HCT116 (cell line): ENCODE results near the gene PACSIN2. TPM values are rescaled to one million over a fixed set of nuclear protein-coding genes. Genes with fewer than 3 reads are reported as not detected.

Source experiments
- ATAC-seq: fragments of 200-7000 bp; cut with Tn5 transposase; 2 replicates; pipeline ENCODE4 v1.9.1; 2020; ENCODE audit warnings: mild to moderate bottlenecking, moderate library complexity
- BruUV-seq: library from RNA; stranded (reverse); fragments of 400-500 nt; replicated peaks from 2 replicates; lab custom pipeline; 2021; lab: Mats Ljungman, UMichigan
- CTCF ChIA-PET: fragments of 300-600 bp; sonication (Branson Sonifier 250); formaldehyde crosslinking; loops from one replicate; lab custom pipeline; 2021; ENCODE audit warnings: antibody characterized with exemption; lab: Charles Lee
- POLR2A ChIA-PET: fragments of 300-600, 350-600 bp; sonication (Branson Sonifier 250); formaldehyde crosslinking; loops from one replicate; lab custom pipeline; 2021; ENCODE audit warnings: antibody characterized with exemption; lab: Charles Lee
- RAD21 ChIA-PET, 2 experiments: fragments of 300-600 bp; sonication (Branson Sonifier 250); formaldehyde crosslinking; loops; one replicate each; lab custom pipeline; 2023; ENCODE audit warnings: low total read pairs in 2 of 2; ENCODE audit not compliant: uncharacterized antibody in 2 of 2, unreplicated experiment in 2 of 2, low non-redundant PET in 1 of 2; lab: Charles Lee
- DNase-seq: peaks from one replicate; pipeline ENCODE4 v3.0.0-alpha.2; 2010; ENCODE audit warnings: low read depth, low spot score
- H2AFZ ChIP-seq: fragments of 200-600 bp; shearing (Covaris generic), sonication (generic); 2 replicates; pipeline ENCODE4 v1.6.1; 2017; ENCODE audit warnings: low read depth, mixed run types, mixed read lengths, antibody characterized with exemption, low read length; ENCODE audit not compliant: poor library complexity, severe bottlenecking
- H3K27ac ChIP-seq: 2 replicates; pipeline ENCODE4 v1.5.1; 2012; ENCODE audit warnings: low read depth, low read length
- H3K27me3 ChIP-seq: fragments of 200-600 bp; sonication (generic); 2 replicates; pipeline ENCODE4 v1.6.1; 2016; ENCODE audit warnings: mixed run types, low read length, mixed read lengths; ENCODE audit not compliant: insufficient read depth
- H3K36me3 ChIP-seq, 2 experiments: fragments of 200-500 bp in 1 of 2; fragments of 200-600 bp in 1 of 2; sonication (Bioruptor generic) in 1 of 2; sonication (generic) in 1 of 2; 2 replicates each; pipeline versions ENCODE4 v1.5.1 to v1.6.1; 2014 to 2016; ENCODE audit warnings: low read length in 2 of 2, inconsistent platforms in 1 of 2, mixed read lengths in 1 of 2, mixed run types in 1 of 2; ENCODE audit not compliant: insufficient read depth in 2 of 2, control insufficient read depth in 1 of 2
- H3K4me1 ChIP-seq, 2 experiments: fragments of 200-600 bp in 1 of 2; sonication (generic) in 1 of 2; 2 replicates each; pipeline versions ENCODE4 v1.5.1 to v1.6.1; 2012 to 2017; ENCODE audit warnings: low read length in 2 of 2, inconsistent platforms in 1 of 2, mild to moderate bottlenecking in 1 of 2, mixed read lengths in 1 of 2, mixed run types in 1 of 2, moderate library complexity in 1 of 2; ENCODE audit not compliant: insufficient read depth in 2 of 2, control insufficient read depth in 1 of 2
- H3K4me2 ChIP-seq: fragments of 200-600 bp; sonication (generic); 2 replicates; pipeline ENCODE4 v1.6.1; 2017; ENCODE audit warnings: mixed run types, low read length, mixed read lengths
- H3K4me3 ChIP-seq, 2 experiments: fragments of 200-600 bp in 1 of 2; sonication (generic) in 1 of 2; replicated peaks in 1 of 2; 2 replicates each; pipeline ENCODE4 v1.5.1; 2011 to 2016; ENCODE audit warnings: low read length in 2 of 2, control low read depth in 1 of 2, low read depth in 1 of 2, mild to moderate bottlenecking in 1 of 2, mixed read lengths in 1 of 2, mixed run types in 1 of 2
- H3K79me2 ChIP-seq: fragments of 200-600 bp; sonication (generic); 2 replicates; pipeline ENCODE4 v1.6.1; 2017; ENCODE audit warnings: mild to moderate bottlenecking, mixed run types, low read length, moderate library complexity, mixed read lengths; ENCODE audit not compliant: insufficient read depth
- H3K9ac ChIP-seq: fragments of 200-600 bp; sonication (generic); 2 replicates; pipeline ENCODE4 v1.6.1; 2016; ENCODE audit warnings: low read length, mixed read lengths
- H3K9me2 ChIP-seq: fragments of 200-600 bp; sonication (generic), shearing (Covaris generic); 2 replicates; pipeline ENCODE4 v1.6.1; 2017; ENCODE audit warnings: mixed run types, mild to moderate bottlenecking, moderate library complexity; ENCODE audit not compliant: insufficient read depth
- H3K9me3 ChIP-seq, 2 experiments: fragments of 200-500 bp in 1 of 2; fragments of 200-600 bp in 1 of 2; sonication (Bioruptor generic) in 1 of 2; sonication (generic) in 1 of 2; 2 replicates each; pipeline ENCODE4 v1.6.1; 2014 to 2017; ENCODE audit warnings: low read length in 2 of 2, mixed read lengths in 2 of 2, inconsistent platforms in 1 of 2, low read depth in 1 of 2, mild to moderate bottlenecking in 1 of 2, mixed run types in 1 of 2, moderate library complexity in 1 of 2; ENCODE audit not compliant: control insufficient read depth in 1 of 2, insufficient read depth in 1 of 2
- H4K20me1 ChIP-seq: fragments of 200-600 bp; sonication (generic), shearing (Covaris generic); 2 replicates; pipeline ENCODE4 v1.6.1; 2017; ENCODE audit warnings: mixed run types, mild to moderate bottlenecking, moderate library complexity; ENCODE audit not compliant: insufficient read depth
- CBX3 ChIP-seq: IDR thresholded peaks from 2 replicates; pipeline ENCODE4 v1.6.1; 2012; ENCODE audit warnings: low read depth
- ELF1 ChIP-seq: IDR thresholded peaks from 2 replicates; pipeline ENCODE4 v1.6.1; 2012; ENCODE audit warnings: low read depth, borderline replicate concordance
- JUND ChIP-seq: IDR thresholded peaks from 2 replicates; pipeline ENCODE4 v1.6.1; 2012
- POLR2AphosphoS5 ChIP-seq: IDR thresholded peaks from 2 replicates; pipeline ENCODE4 v1.6.1; 2011; ENCODE audit warnings: mild to moderate bottlenecking, low read depth, low read length, moderate library complexity
- SIN3A ChIP-seq: IDR thresholded peaks from 2 replicates; pipeline ENCODE4 v1.6.1; 2012; ENCODE audit warnings: low read depth
- intact Hi-C: fragments of 100-400 bp; cut with micrococcal nuclease; formaldehyde crosslinking; loops from 2 replicates; pipeline ENCODE4 v1.10.0; 2022
- total RNA-seq: library from RNA; stranded (reverse); gene quantifications from one replicate; pipeline ENCODE4 v1.2.1, GENCODE V29; 2021; ENCODE audit not compliant: unreplicated experiment

PACSIN2 gene
- total RNA-seq, 1 experiment from 2014 or later, result 48.2 TPM

DNA sequence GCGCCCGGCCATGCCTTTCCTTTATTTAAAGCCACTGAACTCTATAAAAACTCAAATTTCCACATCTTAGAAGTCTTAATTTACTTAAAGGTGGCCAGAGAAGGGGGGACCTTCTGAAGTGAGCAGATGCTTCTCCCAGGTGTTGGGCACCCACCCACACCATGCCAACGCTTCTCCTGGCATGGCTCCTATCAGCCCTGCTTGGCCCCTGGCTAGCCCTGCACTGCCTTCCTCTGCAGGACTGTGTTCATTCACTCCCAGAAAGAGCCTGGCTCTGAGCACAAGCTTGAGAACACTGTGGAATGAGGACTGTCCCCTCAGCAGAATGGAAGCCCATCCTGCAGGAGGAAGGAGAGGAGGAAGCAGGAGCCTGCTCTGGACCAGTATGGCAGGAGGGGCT is 123.3 kb downstream of the PACSIN2 start:
- Histone ChIP-seq H3K79me2 (0 out of 2 replicates have a peak, but pooled peaks cover 5% of the 10 kb centered on the region), H3K9me3 (no peaks in the 10 kb centered on the region), H3K27me3 (no peaks in the 10 kb centered on the region), H3K9ac (no peak overlapping the region), H2AFZ (no peak overlapping the region), H3K9me2 (no peaks in the 10 kb centered on the region), H4K20me1 (no peaks in the 10 kb centered on the region), H3K4me3 (no peak overlapping the region), H3K4me2 (no peak overlapping the region), H3K36me3 (peaks cover 0 to 10% of the 10 kb centered on the region in 2 experiments; a peak in 2 of 4 replicates), H3K27ac (no peak overlapping the region), H3K4me1 (no peaks in the 10 kb centered on the region; a peak in 1 of 4 replicates)
- no peak for ATAC-seq
- TF ChIP-seq SIN3A (no peak), POLR2AphosphoS5 (no peak), ELF1 (no peak), JUND (no peak)
- CTCF ChIA-PET, result no interaction called here
- no TSS peak for BruUV-seq
- no peak for DNase-seq
- RAD21 ChIA-PET, result no interaction called here
- intact Hi-C loops, result no loop called here
- POLR2A ChIA-PET, result no interaction called here

DNA sequence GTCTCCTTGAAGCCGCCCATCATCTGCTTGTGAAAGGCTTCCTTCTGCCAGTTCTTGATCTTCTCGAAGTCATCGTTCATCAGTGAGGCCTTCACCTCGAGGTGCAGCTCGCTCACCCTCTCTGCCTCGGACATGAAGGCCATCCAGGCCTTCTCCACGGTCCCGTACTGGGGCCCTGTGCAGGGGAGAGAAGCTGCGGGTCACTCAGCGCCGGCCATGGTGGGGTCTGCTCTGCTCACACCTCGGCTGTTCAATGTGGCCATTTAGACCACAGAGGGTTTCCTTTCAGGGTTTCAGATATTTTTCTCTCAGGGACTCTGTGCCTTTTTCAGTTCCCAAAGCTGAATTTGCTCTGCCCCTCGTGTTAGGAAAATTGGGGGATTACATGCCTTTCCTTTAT is 123.9 kb downstream of the PACSIN2 start:
- BruUV-seq, result no TSS peak
- Histone ChIP-seq H4K20me1 (no peaks in the 10 kb centered on the region), H2AFZ (no peak overlapping the region), H3K4me1 (no peaks in the 10 kb centered on the region; a peak in 1 of 4 replicates), H3K36me3 (peaks cover 0 to 10% of the 10 kb centered on the region in 2 experiments; a peak in 2 of 4 replicates), H3K27me3 (no peaks in the 10 kb centered on the region), H3K79me2 (0 out of 2 replicates have a peak, but pooled peaks cover 4% of the 10 kb centered on the region), H3K9me3 (no peaks in the 10 kb centered on the region), H3K4me2 (no peak overlapping the region), H3K27ac (no peak overlapping the region), H3K4me3 (no peak overlapping the region), H3K9ac (no peak overlapping the region), H3K9me2 (no peaks in the 10 kb centered on the region)
- ChIA-PET CTCF (no interaction called here), RAD21 (no interaction called here), POLR2A (no interaction called here)
- TF ChIP-seq CBX3, result no peak
- DNase-seq (no peak), ATAC-seq (no peak)
- intact Hi-C loops, result no loop called here
